KMS-11 (cell line): ENCODE measurements around the gene MS4A15.
"Not testable (repeated sequence)": the region's sequence is repeated elsewhere in the genome, so short reads cannot be mapped to it uniquely, and the experiment has no call there.

ENCODE experiments used
- H2AFZ ChIP-seq: fragments of 200-600 bp; sonication (generic); 2 replicates; pipeline ENCODE4 v1.6.1; 2016; ENCODE audit warnings: antibody characterized with exemption, mixed run types, low read depth
- H3K27ac ChIP-seq: fragments of 200-600 bp; sonication (generic); 2 replicates; pipeline ENCODE4 v1.6.1; 2016; ENCODE audit warnings: mild to moderate bottlenecking, mixed run types
- H3K27me3 ChIP-seq: fragments of 200-600 bp; sonication (generic); 2 replicates; pipeline ENCODE4 v1.6.1; 2017; ENCODE audit warnings: mild to moderate bottlenecking, low read depth, mixed run types, moderate library complexity; ENCODE audit not compliant: insufficient read depth
- H3K36me3 ChIP-seq: fragments of 200-600 bp; sonication (generic); 2 replicates; pipeline ENCODE4 v1.6.1; 2017; ENCODE audit warnings: mild to moderate bottlenecking, mixed run types; ENCODE audit not compliant: insufficient read depth
- H3K4me1 ChIP-seq: fragments of 200-600 bp; sonication (generic); 2 replicates; pipeline ENCODE4 v1.6.1; 2016; ENCODE audit warnings: mild to moderate bottlenecking, low read depth, mixed run types; ENCODE audit not compliant: poor library complexity, severe bottlenecking
- H3K4me2 ChIP-seq: fragments of 200-600 bp; sonication (generic); 2 replicates; pipeline ENCODE4 v1.7.0; 2016; ENCODE audit warnings: mild to moderate bottlenecking, mixed run types
- H3K4me3 ChIP-seq: fragments of 200-600 bp; sonication (generic); IDR thresholded peaks from 2 replicates; pipeline ENCODE4 v1.6.1; 2017; ENCODE audit warnings: low read depth, low read length, mixed read lengths; ENCODE audit not compliant: insufficient read depth
- H3K79me2 ChIP-seq: fragments of 200-600 bp; sonication (generic); 2 replicates; pipeline ENCODE4 v1.6.1; 2016; ENCODE audit warnings: low read depth, mixed run types; ENCODE audit not compliant: insufficient read depth
- H3K9ac ChIP-seq: fragments of 200-600 bp; sonication (generic); 2 replicates; pipeline ENCODE4 v1.6.1; 2016; ENCODE audit warnings: mild to moderate bottlenecking, mixed run types
- H4K20me1 ChIP-seq: fragments of 200-600 bp; sonication (generic); 2 replicates; pipeline ENCODE4 v1.6.1; 2016; ENCODE audit warnings: mild to moderate bottlenecking, mixed run types; ENCODE audit not compliant: insufficient read depth
- CTCF ChIP-seq: fragments of 200-600 bp; sonication (generic); conservative IDR thresholded peaks from 2 replicates; pipeline ENCODE4 v1.6.1; 2017; ENCODE audit warnings: low read depth, mild to moderate bottlenecking, antibody characterized with exemption, low read length, moderate library complexity, mixed read lengths

Gene MS4A15

GRCh38 chr11:60821827-60822599 is 65.3 kb downstream of the MS4A15 start:
- TF ChIP-seq CTCF = no peak
- Histone ChIP-seq H3K27me3 (no peaks in the 10 kb centered on the region), H2AFZ (no peak overlapping the region), H3K27ac (no peak overlapping the region), H3K36me3 (no peaks in the 10 kb centered on the region), H4K20me1 (no peaks in the 10 kb centered on the region), H3K79me2 (no peaks in the 10 kb centered on the region), H3K4me3 (no peak overlapping the region), H3K9ac (no peak overlapping the region), H3K4me1 (no peaks in the 10 kb centered on the region), H3K4me2 (no peak overlapping the region)

GRCh38 chr11:60823745-60824306 is 67.2 kb downstream of the MS4A15 start:
- H2AFZ ChIP-seq, H3K27me3 ChIP-seq, H3K9ac ChIP-seq, H3K4me1 ChIP-seq, H3K27ac ChIP-seq, H3K4me3 ChIP-seq, H3K79me2 ChIP-seq, H3K4me2 ChIP-seq, H3K36me3 ChIP-seq, H4K20me1 ChIP-seq: not testable (repeated sequence)

- H3K4me3 ChIP-seq = no peak overlapping the region
- H3K9ac ChIP-seq = no peak overlapping the region
- no peaks in the 10 kb centered on the region for H3K36me3 ChIP-seq
- H2AFZ ChIP-seq = no peak overlapping the region
- TF ChIP-seq CTCF = no peak
- no peaks in the 10 kb centered on the region for H3K27me3 ChIP-seq
- no peak overlapping the region for H3K4me2 ChIP-seq
- H3K4me1 ChIP-seq = no peaks in the 10 kb centered on the region
- H3K79me2 ChIP-seq = no peaks in the 10 kb centered on the region
- H3K27ac ChIP-seq = no peak overlapping the region
- H4K20me1 ChIP-seq = no peaks in the 10 kb centered on the region
Observed at GRCh38 chr11:60825118-60825517, 68.5 kb downstream of the MS4A15 start.

GRCh38 chr11:60825790-60826189 is 69.1 kb downstream of the MS4A15 start:
- TF ChIP-seq CTCF = no peak
- H3K4me3 ChIP-seq = no peak overlapping the region
- no peaks in the 10 kb centered on the region for H3K4me1 ChIP-seq
- H4K20me1 ChIP-seq = no peaks in the 10 kb centered on the region
- H3K79me2 ChIP-seq = no peaks in the 10 kb centered on the region
- no peaks in the 10 kb centered on the region for H3K27me3 ChIP-seq
- no peak overlapping the region for H2AFZ ChIP-seq
- no peak overlapping the region for H3K27ac ChIP-seq
- no peaks in the 10 kb centered on the region for H3K36me3 ChIP-seq
- no peak overlapping the region for H3K4me2 ChIP-seq
- H3K9ac ChIP-seq = no peak overlapping the region
